CD14-positive monocyte (primary cell): Measurements from ENCODE around the gene TMEM135. TPM values are rescaled to one million over a fixed set of nuclear protein-coding genes. Genes with fewer than 3 reads are reported as not detected.

Source experiments
- DNase-seq, 3 donors: peaks; one replicate each; pipeline ENCODE4 v3.0.0-alpha.2; 2011 to 2022
- H2AFZ ChIP-seq: 2 replicates; pipeline ENCODE4 v1.6.0; 2012; ENCODE audit warnings: mild to moderate bottlenecking, low read depth, low read length, inconsistent platforms; ENCODE audit not compliant: insufficient read depth, poor library complexity, severe bottlenecking
- H3K27ac ChIP-seq, 2 donors: 1 replicate in 1 of 2; 2 replicates in 1 of 2; pipeline ENCODE4 v1.5.1; 2012 to 2013; ENCODE audit warnings: low read length in 2 of 2, control low read depth in 1 of 2, inconsistent platforms in 1 of 2, low read depth in 1 of 2, mild to moderate bottlenecking in 1 of 2
- H3K27me3 ChIP-seq, 2 donors: one replicate each; pipeline versions ENCODE4 v1.6.0 to v1.6.1; 2011 to 2013; ENCODE audit warnings: low read length in 2 of 2; ENCODE audit not compliant: control insufficient read depth in 2 of 2, insufficient read depth in 2 of 2
- H3K36me3 ChIP-seq, 2 donors: replicated peaks in 1 of 2; 1 replicate in 1 of 2; 2 replicates in 1 of 2; pipeline versions ENCODE4 v1.5.1 to v1.6.1; 2012 to 2013; ENCODE audit warnings: low read length in 2 of 2, control low read depth in 1 of 2, inconsistent platforms in 1 of 2, mild to moderate bottlenecking in 1 of 2; ENCODE audit not compliant: insufficient read depth in 2 of 2, control insufficient read depth in 1 of 2
- H3K4me1 ChIP-seq, 2 donors: 1 replicate in 1 of 2; 2 replicates in 1 of 2; pipeline versions ENCODE4 v1.5.1 to v1.6.1; 2012 to 2013; ENCODE audit warnings: low read length in 2 of 2, control low read depth in 1 of 2, inconsistent platforms in 1 of 2, mild to moderate bottlenecking in 1 of 2, moderate library complexity in 1 of 2; ENCODE audit not compliant: insufficient read depth in 2 of 2, control insufficient read depth in 1 of 2
- H3K4me2 ChIP-seq: replicated peaks from 2 replicates; pipeline ENCODE3; 2012; ENCODE audit warnings: low read length, moderate library complexity, mild to moderate bottlenecking; ENCODE audit not compliant: poor library complexity, severe bottlenecking; ENCODE audit errors: extremely low read depth
- H3K4me3 ChIP-seq, 3 experiments: fragments of 200-600 bp in 1 of 3; sonication (generic) in 1 of 3; replicated peaks in 1 of 3; 1 replicate in 2 of 3; 2 replicates in 1 of 3; pipeline ENCODE4 v1.5.1; 2011 to 2013; ENCODE audit warnings: low read length in 3 of 3, mild to moderate bottlenecking in 3 of 3, control low read depth in 2 of 3, low read depth in 2 of 3, inconsistent platforms in 1 of 3, moderate library complexity in 1 of 3
- H3K79me2 ChIP-seq: 2 replicates; pipeline ENCODE4 v1.6.0; 2012; ENCODE audit warnings: mild to moderate bottlenecking, control low read depth, inconsistent platforms, low read length, moderate library complexity; ENCODE audit not compliant: insufficient read depth
- H3K9ac ChIP-seq: 2 replicates; pipeline ENCODE4 v1.6.0; 2017; ENCODE audit warnings: low read length, mild to moderate bottlenecking; ENCODE audit not compliant: insufficient read depth, poor library complexity, severe bottlenecking
- H3K9me3 ChIP-seq, 2 donors: replicated peaks in 1 of 2; 1 replicate in 1 of 2; 2 replicates in 1 of 2; pipeline versions ENCODE4 v1.5.1 to v1.6.1; 2012 to 2013; ENCODE audit warnings: low read length in 2 of 2, control low read depth in 1 of 2; ENCODE audit not compliant: control insufficient read depth in 1 of 2, insufficient read depth in 1 of 2
- H4K20me1 ChIP-seq: 2 replicates; pipeline ENCODE4 v1.6.0; 2012; ENCODE audit warnings: mild to moderate bottlenecking, low read length, control low read depth, moderate library complexity; ENCODE audit not compliant: insufficient read depth
- H3K27ac Mint-ChIP-seq, 7 donors: one replicate each; pipeline ENCODE4 v1.8.0; 2020; ENCODE audit warnings: mild to moderate bottlenecking in 7 of 7, mixed read lengths in 7 of 7, moderate library complexity in 6 of 7, inconsistent platforms in 2 of 7
- H3K27me3 Mint-ChIP-seq, 3 donors: one replicate each; pipeline ENCODE4 v1.8.0; 2021 to 2022; ENCODE audit warnings: low read depth in 3 of 3, mild to moderate bottlenecking in 3 of 3, mixed read lengths in 3 of 3, moderate library complexity in 3 of 3, inconsistent platforms in 1 of 3
- H3K36me3 Mint-ChIP-seq, 2 donors: one replicate each; pipeline ENCODE4 v1.8.0; 2020; ENCODE audit warnings: mixed read lengths in 2 of 2, inconsistent platforms in 1 of 2, mild to moderate bottlenecking in 1 of 2
- H3K4me1 Mint-ChIP-seq: one replicate; pipeline ENCODE4 v1.8.0; 2020; ENCODE audit warnings: mild to moderate bottlenecking, mixed read lengths
- H3K4me3 Mint-ChIP-seq, 2 donors: one replicate each; pipeline ENCODE4 v1.8.0; 2020; ENCODE audit warnings: mild to moderate bottlenecking in 2 of 2, mixed read lengths in 2 of 2, moderate library complexity in 1 of 2
- H3K9me3 Mint-ChIP-seq, 7 donors: one replicate each; pipeline ENCODE4 v1.8.0; 2020 to 2022; ENCODE audit warnings: mixed read lengths in 7 of 7, mild to moderate bottlenecking in 6 of 7, moderate library complexity in 6 of 7, inconsistent platforms in 2 of 7
- CTCF ChIP-seq: fragments of 200-600 bp; IDR thresholded peaks from one replicate; pipeline ENCODE4 v1.8.0; 2022; ENCODE audit warnings: antibody characterized with exemption, mild to moderate bottlenecking
- WGBS: methylation state at CpG from one replicate; pipeline ENCODE4 v1.1.5; 2013; ENCODE audit warnings: missing lambda C conversion rate; ENCODE audit not compliant: insufficient coverage; 5-methylcytosine and 5-hydroxymethylcytosine counted together
- intact Hi-C, 2 donors: fragments of 100-400 bp; cut with micrococcal nuclease; formaldehyde crosslinking; loops; one replicate each; pipeline versions ENCODE4 v1.15.0 to v1.15.1; 2023
- polyA plus RNA-seq, 3 donors: library from polyadenylated mRNA; depleted of rRNA in 1 of 3; unstranded in 2 of 3; stranded (reverse) in 1 of 3; fragments of 300-500 nt in 2 of 3; fragments of >200 nt in 1 of 3; fragmentation: Illumina TruSeq in 2 of 3; gene quantifications; 1 replicate in 2 of 3; 2 replicates in 1 of 3; pipeline ENCODE4 v1.2.3, GENCODE V29; 2012 to 2021

Gene TMEM135
- polyA plus RNA-seq, 3 donors = 2.7 to 8.4 (median 5.9) TPM

- H3K4me2 ChIP-seq = no peak overlapping the region
- no peaks in the 10 kb centered on the region for H3K4me1 ChIP-seq
- Mint-ChIP-seq H3K4me1 (no peaks in the 10 kb centered on the region), H3K27ac (no peak overlapping the region), H3K36me3 (no peaks in the 10 kb centered on the region), H3K27me3 (peaks cover 0 to 6% (median 2%) of the 10 kb centered on the region in 3 donors), H3K9me3 (no peaks in the 10 kb centered on the region), H3K4me3 (no peak overlapping the region)
- no peaks in the 10 kb centered on the region for H4K20me1 ChIP-seq
- no peaks in the 10 kb centered on the region for H3K9me3 ChIP-seq
- no peak overlapping the region for H3K4me3 ChIP-seq
- no peak for DNase-seq
- intact Hi-C loops = no loop called here
- no peak for TF ChIP-seq CTCF
- H3K27me3 ChIP-seq = no peaks in the 10 kb centered on the region
- no peak overlapping the region for H2AFZ ChIP-seq
- no peak overlapping the region for H3K27ac ChIP-seq
- no CpG with 5 or more reads among the region's 3 CpGs for WGBS
- no peaks in the 10 kb centered on the region for H3K36me3 ChIP-seq
- H3K9ac ChIP-seq = no peak overlapping the region
- H3K79me2 ChIP-seq = no peaks in the 10 kb centered on the region
Observed at GRCh38 chr11:86993031-86993430, 44.7 kb upstream of the TMEM135 start.

- no peaks in the 10 kb centered on the region for H4K20me1 ChIP-seq
- no peaks in the 10 kb centered on the region for H3K4me1 ChIP-seq
- H3K27ac ChIP-seq = no peak overlapping the region
- no peak overlapping the region for H3K4me3 Mint-ChIP-seq
- DNase-seq = no peak
- H3K9me3 ChIP-seq = no peaks in the 10 kb centered on the region
- no peaks in the 10 kb centered on the region for H3K79me2 ChIP-seq
- no peaks in the 10 kb centered on the region for H3K9me3 Mint-ChIP-seq
- no peaks in the 10 kb centered on the region for H3K36me3 ChIP-seq
- no peak overlapping the region for H3K27ac Mint-ChIP-seq
- no peak overlapping the region for H2AFZ ChIP-seq
- no peak overlapping the region for H3K9ac ChIP-seq
- no CpG with 5 or more reads among the region's 1 CpG for WGBS
- intact Hi-C loops = no loop called here
- no peak overlapping the region for H3K4me3 ChIP-seq
- no peaks in the 10 kb centered on the region for H3K36me3 Mint-ChIP-seq
- no peak for TF ChIP-seq CTCF
- H3K4me1 Mint-ChIP-seq = no peaks in the 10 kb centered on the region
- H3K27me3 ChIP-seq = no peaks in the 10 kb centered on the region
- H3K27me3 Mint-ChIP-seq = peaks cover 0 to 3% (median 0%) of the 10 kb centered on the region in 3 donors
- H3K4me2 ChIP-seq = no peak overlapping the region
Observed at GRCh38 chr11:86996953-86997570, 40.7 kb upstream of the TMEM135 start.
